HG02642 (cell line): ENCODE data around the gene BMP4.

Experiments used
- ATAC-seq: cut with Tn5 transposase; IDR thresholded peaks from one replicate; pipeline ENCODE4 v1.9.1; 2021; ENCODE audit warnings: mild to moderate bottlenecking; ENCODE audit not compliant: unreplicated experiment, poor library complexity

The BMP4 gene

DNA sequence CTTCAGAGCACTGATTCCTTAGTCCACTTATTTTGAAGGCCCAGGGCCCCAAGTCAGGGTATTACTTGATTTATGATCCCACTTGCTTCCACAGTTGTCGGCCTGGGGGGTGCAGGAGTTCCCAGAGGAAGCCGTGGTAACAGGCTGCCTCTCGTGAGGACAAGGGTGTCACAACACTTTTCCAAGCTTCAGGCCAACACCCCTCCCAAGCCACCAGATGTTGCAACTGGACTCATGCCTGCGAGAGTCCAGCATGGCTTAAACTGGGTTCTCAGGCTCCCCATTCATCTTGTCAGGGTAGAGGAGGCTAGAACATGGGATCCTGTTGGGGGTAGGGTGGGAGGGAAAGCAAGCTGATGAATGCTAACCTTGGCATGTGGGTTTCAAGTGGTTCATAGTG, 56.1 kb downstream of the BMP4 start:
- ATAC-seq, result no peak
